Fibroblast of lung (primary cell): ENCODE measurements around the gene UTP14A.

Experiments used
- CTCF ChIP-seq, 2 donors: IDR thresholded peaks in 1 of 2; conservative IDR thresholded peaks in 1 of 2; 1 replicate in 1 of 2; 2 replicates in 1 of 2; pipeline ENCODE4 v1.5.1; 2011 to 2012; ENCODE audit warnings: low read length in 2 of 2, control low read depth in 1 of 2, inconsistent platforms in 1 of 2, low read depth in 1 of 2, mild to moderate bottlenecking in 1 of 2
- EZH2 ChIP-seq: IDR thresholded peaks from 2 replicates; pipeline ENCODE4 v1.5.1; 2012; ENCODE audit warnings: low read length, control low read depth, mild to moderate bottlenecking; ENCODE audit errors: missing control alignments

DNA sequence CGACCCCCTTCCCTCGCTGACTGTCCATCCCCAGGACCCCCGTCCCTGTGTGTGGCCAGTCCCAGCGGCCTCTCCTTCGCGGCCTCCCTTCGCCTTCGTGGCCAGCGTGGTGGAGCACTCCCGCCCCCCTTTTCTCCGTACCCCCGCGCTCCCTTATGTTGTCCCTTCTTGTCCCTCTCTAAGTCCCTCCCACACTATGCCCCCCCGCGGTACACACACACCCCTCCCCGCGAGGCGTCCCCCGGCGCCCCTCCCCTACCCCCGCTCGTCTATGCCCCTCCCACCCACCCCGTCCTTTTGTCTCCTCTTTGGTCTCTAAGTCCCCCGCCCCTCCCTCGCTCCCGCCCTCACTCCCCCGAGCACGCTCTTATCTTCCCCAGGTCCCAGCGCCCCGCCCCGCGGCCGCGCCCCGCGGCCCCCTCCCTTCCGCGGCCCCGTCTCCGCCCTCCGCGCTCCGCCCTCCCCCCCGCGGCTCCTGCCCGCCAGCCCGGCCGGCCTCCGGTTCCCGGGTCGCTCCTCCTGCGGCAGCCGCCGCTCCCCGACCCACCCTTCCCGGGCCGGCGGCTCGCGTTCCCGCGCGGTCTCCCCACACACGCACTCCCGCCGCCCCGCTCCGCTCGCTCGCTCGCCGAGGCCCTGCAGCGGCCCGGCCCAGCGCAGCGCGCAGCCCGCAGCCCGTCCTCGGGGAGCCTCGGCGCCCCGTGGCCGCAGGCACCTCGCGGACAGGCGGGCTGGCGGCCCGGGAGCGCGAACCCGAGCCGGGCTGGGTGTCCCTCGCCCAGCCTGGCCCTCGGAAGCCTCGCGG lies 26.3 kb downstream of the UTP14A start:
- TF ChIP-seq CTCF (conservative IDR thresholded peaks at IDR 0.05 in 1 of 2, IDR thresholded peaks at IDR 0.05 in 1 of 2; ENCODE audit: low read depth in 1 of 2, low read length in 2 of 2) (no peak), EZH2 (no peak)
